Stimulated activated CD4-positive, alpha-beta T cell treated with anti-CD3 and anti-CD28 coated beads, Interleukin-12 subunit alpha, Interleukin-12 subunit beta, amount 100 ng/mL, for 4 hours (primary cell): ENCODE measurements around the gene FADS3.

Experiments
- DNase-seq: peaks from one replicate; pipeline ENCODE4 v3.0.0-alpha.2; 2020

FADS3 gene

DNA sequence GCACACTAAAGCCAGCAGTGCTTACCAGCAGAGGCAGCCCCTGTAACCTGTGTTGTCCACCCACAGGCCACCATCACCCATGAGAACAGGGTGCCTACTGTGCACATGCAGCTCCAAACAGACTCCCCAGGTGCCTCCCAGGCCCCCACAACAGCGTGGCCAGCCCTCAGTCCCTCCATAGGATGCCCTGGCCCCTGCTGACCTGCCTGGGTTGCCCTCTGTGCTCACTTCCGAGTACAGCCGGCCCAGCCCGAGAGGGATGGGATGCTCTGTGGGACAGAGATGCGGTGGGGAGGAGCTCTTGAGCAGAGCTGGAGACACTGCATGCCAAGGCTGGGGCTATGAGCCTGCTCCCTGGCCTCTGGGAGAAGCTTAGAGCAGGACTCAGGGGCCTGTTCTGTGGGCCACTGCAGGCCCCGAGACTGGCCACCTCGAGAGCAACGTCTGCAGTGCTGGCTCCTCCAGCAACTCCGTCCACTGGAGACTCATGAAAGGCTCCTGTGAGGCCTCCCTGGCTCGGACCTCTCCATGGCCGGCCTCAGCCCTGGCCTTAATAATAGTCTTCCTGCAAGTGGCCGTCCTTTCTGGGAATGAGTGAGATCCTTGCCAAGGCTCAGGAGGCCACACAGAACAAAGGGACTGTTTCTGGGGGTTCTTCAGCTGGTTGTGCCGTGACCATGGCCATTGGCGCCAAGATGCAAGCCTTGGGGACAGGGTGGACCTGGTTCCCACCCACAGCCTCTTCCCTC is 36.2 kb downstream of the FADS3 start:
- DNase-seq: no peak

- no peak for DNase-seq
These were observed 37.0 kb downstream of the FADS3 start for GRCh38 chr11:61854206-61854895.

GRCh38 chr11:61853698-61854169 is 37.6 kb downstream of the FADS3 start:
- no peak for DNase-seq

DNA sequence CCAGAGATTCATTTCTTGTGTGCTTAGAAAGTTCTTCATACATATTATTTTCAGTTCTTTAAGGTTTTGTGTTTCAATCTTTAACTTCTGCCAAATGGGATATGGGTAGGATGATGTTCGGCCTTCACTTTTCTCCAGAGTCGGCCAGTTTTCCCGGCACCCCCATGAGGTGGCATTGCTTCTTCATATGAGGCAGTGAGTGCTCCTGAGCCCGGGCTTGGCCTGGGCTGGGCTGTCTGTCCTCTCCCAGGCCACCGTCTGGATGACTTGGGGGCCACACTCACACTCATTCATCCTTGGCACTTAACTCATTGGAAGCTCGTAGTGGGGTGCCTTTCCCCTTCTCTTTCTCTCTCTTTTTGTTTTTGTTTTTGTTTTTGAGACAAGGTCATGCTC is 39.4 kb downstream of the FADS3 start:
- no peak for DNase-seq

GRCh38 chr11:61851113-61851899 is 40.0 kb downstream of the FADS3 start:
- DNase-seq: no peak

- no peak for DNase-seq
These were observed 40.7 kb downstream of the FADS3 start for GRCh38 chr11:61850687-61851086.

DNA sequence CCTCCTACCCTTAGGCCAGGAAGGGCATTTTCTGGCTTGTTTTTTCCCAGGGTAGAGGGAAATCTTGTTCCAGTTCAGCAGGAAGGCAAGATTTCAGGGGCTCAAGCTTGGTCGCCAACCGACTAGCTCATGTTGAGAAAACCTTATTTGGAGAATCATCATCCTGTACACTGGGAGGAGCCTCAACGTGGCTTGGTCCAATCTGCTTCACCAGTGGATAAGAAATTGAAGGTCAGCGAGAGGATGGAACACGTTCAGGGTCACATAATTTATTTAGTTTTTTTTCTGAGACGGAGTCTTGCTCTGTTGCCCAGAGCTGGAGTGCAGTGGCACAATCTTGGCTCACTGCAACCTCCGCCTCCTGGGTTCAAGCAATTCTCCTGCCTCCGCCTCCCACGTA is 42.7 kb downstream of the FADS3 start:
- DNase-seq: no peak

DNA sequence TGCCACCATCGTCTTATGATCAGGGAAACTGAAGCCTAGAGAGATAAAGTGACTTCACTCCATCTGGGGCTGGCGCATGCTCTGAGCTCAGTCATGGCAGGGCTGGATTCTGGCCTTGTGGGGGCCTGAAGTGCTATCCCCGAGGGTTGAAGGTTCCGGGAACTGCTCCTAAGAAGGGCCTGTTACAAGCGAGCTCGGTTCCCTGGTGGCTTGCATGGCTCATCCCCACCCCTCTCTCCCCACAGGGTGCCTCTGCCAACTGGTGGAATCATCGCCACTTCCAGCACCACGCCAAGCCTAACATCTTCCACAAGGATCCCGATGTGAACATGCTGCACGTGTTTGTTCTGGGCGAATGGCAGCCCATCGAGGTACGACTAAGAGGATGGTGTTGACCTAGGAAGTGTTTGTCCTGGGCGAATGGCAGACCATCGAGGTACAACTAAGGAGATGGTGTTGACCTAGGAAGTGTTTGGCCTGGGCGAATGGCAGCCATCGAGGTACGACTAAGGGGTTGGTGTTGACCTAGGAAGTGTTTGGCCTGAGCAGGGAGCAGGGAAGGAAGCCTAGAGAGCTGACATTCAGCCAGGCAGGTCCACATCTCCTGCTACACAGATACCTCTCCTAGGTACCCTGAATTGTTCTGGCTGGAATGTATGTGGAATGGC is 43.3 kb downstream of the FADS3 start:
- DNase-seq: no peak

GRCh38 chr11:61846362-61847020 is 44.9 kb downstream of the FADS3 start:
- no peak for DNase-seq

GRCh38 chr11:61844909-61845565 is 46.3 kb downstream of the FADS3 start:
- no peak for DNase-seq

- DNase-seq: no peak
These were observed 48.9 kb downstream of the FADS3 start for GRCh38 chr11:61842528-61842820.

- DNase-seq: no peak
These were observed 49.5 kb downstream of the FADS3 start for GRCh38 chr11:61841636-61842527.

- no peak for DNase-seq
These were observed 51.0 kb downstream of the FADS3 start for GRCh38 chr11:61840371-61840770.

DNA sequence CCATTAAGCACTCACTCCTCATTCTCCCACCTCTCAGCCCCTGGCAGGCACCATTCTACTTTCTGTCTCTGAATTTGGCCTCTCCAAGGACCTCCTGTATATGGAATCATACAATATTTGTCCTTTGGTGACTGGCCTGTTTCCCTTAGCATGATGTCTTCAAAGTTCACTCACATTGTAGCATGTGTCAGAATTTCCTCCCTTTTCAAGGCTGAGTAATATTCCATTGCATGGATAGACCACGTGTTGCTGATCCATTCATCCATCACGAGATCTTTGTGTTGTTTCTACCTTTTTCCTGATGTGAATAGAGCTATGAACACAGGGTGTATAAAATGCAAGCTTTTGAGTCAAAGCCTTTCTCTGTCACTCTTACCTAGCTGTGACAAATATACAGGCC is 51.6 kb downstream of the FADS3 start:
- no peak for DNase-seq

DNA sequence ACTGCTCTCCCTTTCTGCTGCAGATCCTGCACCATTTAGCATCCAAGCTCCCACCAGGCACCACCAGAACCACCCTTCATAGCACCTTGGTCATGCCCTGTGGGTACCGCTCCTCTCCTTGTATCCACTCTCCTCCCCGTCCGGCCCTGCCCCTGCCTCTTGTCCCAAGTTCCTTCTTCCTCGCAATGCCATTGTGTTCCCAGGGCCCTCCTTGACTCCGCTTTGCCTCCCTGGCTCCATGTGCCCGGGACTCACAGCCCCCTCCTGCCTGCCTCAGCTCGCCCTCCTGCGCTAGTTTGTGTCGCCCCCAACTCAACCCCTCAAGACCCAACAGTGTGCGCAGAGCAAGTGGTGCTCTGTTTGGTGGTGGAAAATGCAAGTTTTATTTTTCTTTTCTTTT is 52.4 kb downstream of the FADS3 start:
- no peak for DNase-seq

DNA sequence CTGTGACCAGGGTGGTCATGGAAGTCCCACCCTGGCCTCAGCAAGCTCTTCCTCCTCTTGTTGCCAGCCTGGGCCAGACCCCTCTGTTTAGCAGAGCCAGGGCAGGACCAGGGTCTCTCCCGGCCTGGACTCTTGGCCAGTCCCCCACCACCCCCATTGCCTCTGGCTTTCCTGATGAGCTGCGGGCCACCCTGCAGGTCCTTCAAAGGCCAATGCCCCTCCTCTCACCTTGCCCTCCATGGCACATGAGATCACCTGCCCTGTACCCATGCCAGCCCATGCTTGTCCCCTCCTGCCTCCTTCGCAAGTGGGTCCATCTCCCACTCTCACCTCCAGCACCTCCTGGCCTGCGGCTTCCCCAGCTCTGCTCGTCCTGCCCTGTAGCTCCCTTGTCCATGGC is 52.8 kb downstream of the FADS3 start:
- DNase-seq: no peak

DNA sequence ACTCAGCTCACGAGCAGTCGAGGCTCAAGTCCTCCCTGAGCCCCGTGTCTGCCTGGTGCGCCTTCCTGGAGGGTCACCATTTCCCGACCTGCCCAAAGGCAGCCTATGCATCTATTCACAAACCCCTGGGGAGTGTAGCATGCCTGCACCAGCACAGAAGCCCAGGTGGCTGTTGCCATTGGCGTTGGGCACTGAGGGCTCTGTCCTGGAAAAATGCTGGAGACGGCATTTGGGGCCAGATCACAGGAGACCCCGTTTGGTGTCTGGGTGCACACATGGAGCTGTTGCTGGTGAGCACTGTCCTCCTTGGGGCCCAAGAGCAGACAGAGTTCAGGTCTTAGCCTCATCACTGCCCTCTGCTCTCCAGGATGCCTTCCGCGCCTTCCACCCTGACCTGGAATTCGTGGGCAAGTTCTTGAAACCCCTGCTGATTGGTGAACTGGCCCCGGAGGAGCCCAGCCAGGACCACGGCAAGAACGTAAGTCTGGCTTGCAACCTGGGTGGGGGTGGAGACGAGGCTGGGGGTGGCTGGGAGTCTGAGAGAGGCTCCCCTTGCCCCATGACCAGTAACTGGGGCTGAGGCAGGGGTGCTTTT is 53.8 kb downstream of the FADS3 start:
- DNase-seq: no peak

DNA sequence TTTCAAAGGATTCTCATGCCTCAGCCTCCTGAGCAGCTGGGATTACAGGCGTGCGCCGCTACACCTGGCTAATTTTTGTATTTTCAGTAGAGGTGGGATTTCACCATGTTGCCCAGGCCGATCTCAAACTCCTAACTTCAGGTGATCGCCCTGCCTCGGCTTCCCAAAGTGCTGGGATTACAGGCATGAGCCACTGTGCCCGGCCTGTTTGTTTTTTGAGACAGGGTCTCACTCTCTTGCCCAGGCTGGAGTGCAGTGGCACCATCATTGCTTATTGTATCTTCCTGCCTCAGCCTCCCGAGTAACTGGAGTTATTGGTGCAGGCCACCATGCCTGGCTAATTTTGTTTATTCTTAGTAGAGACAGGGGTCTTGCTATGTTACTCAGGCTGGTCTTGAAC is 55.2 kb downstream of the FADS3 start:
- no peak for DNase-seq

DNA sequence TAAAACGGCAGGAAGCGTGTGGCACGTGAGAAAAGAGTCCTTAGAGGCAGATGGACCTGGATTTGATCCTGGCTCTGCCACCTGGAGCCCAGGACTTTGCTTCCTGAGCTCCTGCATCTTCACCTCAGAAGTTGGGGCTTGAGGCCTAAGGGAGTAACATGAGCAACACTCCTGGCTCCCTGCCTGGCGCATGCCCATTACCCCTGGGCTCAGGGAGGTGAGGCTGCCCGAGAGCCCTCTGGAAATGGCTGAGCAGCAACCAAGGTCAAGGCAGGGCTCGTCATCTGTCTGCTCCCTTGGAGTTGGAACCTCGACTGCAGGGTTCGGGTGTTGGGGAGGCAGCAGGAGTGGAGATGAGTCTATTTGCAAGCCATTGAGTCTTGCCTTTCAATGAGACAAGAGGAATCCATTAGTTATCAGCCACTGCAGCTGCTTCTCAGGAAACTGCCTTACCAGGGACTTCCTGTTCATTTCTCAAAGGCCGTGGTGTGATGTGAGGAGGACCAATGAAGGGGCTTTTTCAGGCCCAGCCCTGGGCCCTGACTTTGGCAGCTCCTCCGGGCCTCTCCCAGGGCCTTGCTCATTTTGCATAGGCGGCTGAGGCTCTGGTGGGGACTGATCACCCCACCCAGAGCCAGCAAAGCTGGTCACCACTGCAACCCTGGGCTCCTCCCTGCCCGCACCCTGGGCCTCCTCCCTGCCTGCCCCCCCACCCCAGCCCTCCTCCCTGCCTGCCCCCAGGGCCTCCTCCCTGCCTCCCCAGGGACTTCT is 56.9 kb downstream of the FADS3 start:
- DNase-seq: no peak

GRCh38 chr11:61833926-61834277 is 57.4 kb downstream of the FADS3 start:
- no peak for DNase-seq
